ENCODE measurements around the gene DNAH9. TPM values are rescaled to one million over a fixed set of nuclear protein-coding genes. Genes with fewer than 3 reads are reported as not detected.

DNAH9 gene
- total and polyA plus RNA-seq, 2 of the 8 experiments (the other 6 are each of a cell fraction or from before 2014, with no cell fraction given): 0.21 to 0.86 TPM

GRCh38 chr17:11981862-11982261, 383.6 kb downstream of the DNAH9 start (continued):
- TF ChIP-seq SRF (IDR thresholded peaks at IDR 0.05; ENCODE audit: low read depth, low read length): no peak
- no peak for TF ChIP-seq MAX (IDR thresholded peaks at IDR 0.05)
- no peak for TF ChIP-seq YY1 (IDR thresholded peaks at IDR 0.05; ENCODE audit: low read depth, low read length)

Data from H1 (cell line).